Mononuclear cell (primary cell): ENCODE measurements around the gene MID1. TPM values are rescaled to one million over a fixed set of nuclear protein-coding genes. Genes with fewer than 3 reads are reported as not detected.
A peak's percentile ranks its signal among the peaks of the same experiment; 100 is the strongest.

Experiments used
- H3K27me3 ChIP-seq: 2 replicates; pipeline ENCODE4 v1.6.0; 2011; ENCODE audit warnings: low read length, control low read depth; ENCODE audit not compliant: insufficient read depth
- H3K4me1 ChIP-seq: 2 replicates; pipeline ENCODE4 v1.5.1; 2011; ENCODE audit warnings: mild to moderate bottlenecking, low read length, control low read depth; ENCODE audit not compliant: insufficient read depth
- H3K4me3 ChIP-seq: 2 replicates; pipeline ENCODE4 v1.5.1; 2011; ENCODE audit warnings: mild to moderate bottlenecking, low read length, moderate library complexity
- H3K9me3 ChIP-seq: 2 replicates; pipeline ENCODE4 v1.5.1; 2011; ENCODE audit warnings: low read depth, mild to moderate bottlenecking, control low read depth, low read length
- total RNA-seq: library from RNA; depleted of rRNA; stranded (reverse); fragments of >200 nt; gene quantifications from one replicate; pipeline ENCODE4 v1.2.3, GENCODE V29; 2012

The MID1 gene
- total RNA-seq, 1 donor: under 0.01 TPM

DNA sequence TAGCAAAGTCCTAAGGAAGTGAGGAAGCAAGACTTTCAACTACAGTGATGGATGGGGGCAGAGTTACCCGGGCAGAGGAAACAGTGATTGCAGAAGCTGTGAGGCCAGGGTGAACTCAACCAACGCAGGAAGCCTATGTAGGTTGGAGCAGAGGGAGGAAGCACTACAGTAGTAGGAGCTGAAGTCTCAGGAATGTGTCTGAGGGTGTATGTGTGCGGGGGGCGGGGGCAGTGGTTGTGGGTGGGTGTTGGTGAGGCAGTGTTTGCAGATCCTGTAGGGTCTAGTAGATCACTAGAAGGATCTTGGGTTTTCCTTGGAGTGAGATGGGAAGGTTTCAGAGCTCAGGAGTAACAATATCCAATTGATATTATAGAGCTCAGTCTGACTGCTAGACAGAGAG lies 9.9 kb upstream of the MID1 start:
- H3K4me1 ChIP-seq: no peaks in the 10 kb centered on the region
- no peaks in the 10 kb centered on the region for H3K9me3 ChIP-seq
- no peak overlapping the region for H3K4me3 ChIP-seq
- H3K27me3 ChIP-seq: no peaks in the 10 kb centered on the region

GRCh38 chrX:10629905-10630304 lies 9.5 kb upstream of the MID1 start:
- H3K4me3 ChIP-seq: no peak overlapping the region
- no peaks in the 10 kb centered on the region for H3K4me1 ChIP-seq
- H3K9me3 ChIP-seq: no peaks in the 10 kb centered on the region
- no peaks in the 10 kb centered on the region for H3K27me3 ChIP-seq

GRCh38 chrX:10628906-10629305 lies 8.5 kb upstream of the MID1 start:
- H3K4me1 ChIP-seq: no peaks in the 10 kb centered on the region

GRCh38 chrX:10622197-10622596 lies 1.8 kb upstream of the MID1 start:
- no peak overlapping the region for H3K4me3 ChIP-seq
- peaks cover 42% of the 10 kb centered on the region for H3K27me3 ChIP-seq
- H3K4me1 ChIP-seq: peaks cover 7% of the 10 kb centered on the region
- no peaks in the 10 kb centered on the region for H3K9me3 ChIP-seq

More at GRCh38 chrX:10628906-10629305, 8.5 kb upstream of the MID1 start:
- no peaks in the 10 kb centered on the region for H3K27me3 ChIP-seq
- H3K4me3 ChIP-seq: no peak overlapping the region
- no peaks in the 10 kb centered on the region for H3K9me3 ChIP-seq

GRCh38 chrX:10619425-10620046 lies 849 bp downstream of the MID1 start:
- Histone ChIP-seq H3K4me1 (peaks cover 7% of the 10 kb centered on the region), H3K27me3 (peaks cover 51% of the 10 kb centered on the region), H3K4me3 (peak overlapping the region; percentile 24), H3K9me3 (no peaks in the 10 kb centered on the region)

- Histone ChIP-seq H3K4me1 (peaks cover 7% of the 10 kb centered on the region), H3K4me3 (no peak overlapping the region), H3K9me3 (no peaks in the 10 kb centered on the region), H3K27me3 (peaks cover 51% of the 10 kb centered on the region)
These were observed 1.4 kb downstream of the MID1 start for GRCh38 chrX:10618961-10619360.

DNA sequence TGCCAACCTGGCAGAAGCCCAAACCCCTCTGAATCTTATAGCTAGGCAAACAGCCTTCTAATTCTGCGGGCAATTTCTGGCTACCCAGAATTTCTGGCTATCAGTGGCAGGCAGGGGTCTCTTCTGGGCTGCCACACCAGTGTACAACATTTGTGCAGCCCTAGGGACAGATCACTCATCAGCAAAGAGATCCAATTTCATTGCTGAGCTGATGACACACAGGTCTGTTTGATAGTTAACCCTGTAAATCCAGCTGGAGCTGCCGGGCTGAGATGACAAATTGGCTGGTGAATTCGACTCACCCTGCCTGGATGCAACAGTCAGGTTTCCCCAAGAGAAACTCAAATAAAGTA lies 2.4 kb downstream of the MID1 start:
- H3K9me3 ChIP-seq: no peaks in the 10 kb centered on the region
- peaks cover 51% of the 10 kb centered on the region for H3K27me3 ChIP-seq

DNA sequence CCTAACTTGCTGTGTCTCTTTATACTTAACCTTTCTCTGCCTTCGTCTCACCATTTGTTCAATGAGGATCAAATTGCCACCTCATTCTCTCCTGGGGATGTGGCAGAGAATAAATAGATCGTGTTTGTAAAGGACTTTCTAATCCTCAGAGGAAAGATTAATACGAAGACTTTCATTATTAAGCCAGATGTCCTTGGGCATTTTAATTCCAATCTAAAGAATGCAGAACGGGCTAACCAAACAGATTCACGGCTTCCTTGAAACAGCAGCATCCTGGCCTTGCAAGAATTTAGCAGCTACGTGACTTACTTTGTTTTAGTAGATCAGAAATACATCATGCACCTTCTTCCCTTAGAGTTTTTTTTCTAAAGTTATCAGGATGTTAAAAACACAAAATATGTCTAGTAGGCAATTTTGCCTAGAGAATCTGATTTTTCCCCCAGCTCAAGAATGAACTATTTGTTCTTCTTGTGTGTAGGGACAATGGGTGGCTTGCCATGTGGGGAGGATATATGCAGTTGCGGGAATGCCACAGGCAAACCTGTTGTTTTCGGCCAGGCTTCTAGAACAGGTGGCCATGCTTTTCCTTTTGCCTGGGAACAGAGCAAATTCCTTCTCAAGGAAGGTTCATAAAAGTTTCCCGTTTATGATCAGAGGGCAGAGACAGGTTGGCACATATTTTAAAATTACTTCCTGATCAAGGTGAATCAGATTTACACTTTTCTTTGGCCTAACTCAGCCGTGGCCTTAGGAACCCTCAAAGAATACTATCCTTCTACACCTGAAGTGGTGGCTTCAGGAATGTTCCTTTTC lies 3.0 kb downstream of the MID1 start:
- no peaks in the 10 kb centered on the region for H3K9me3 ChIP-seq
- no peak overlapping the region for H3K4me3 ChIP-seq
- peaks cover 7% of the 10 kb centered on the region for H3K4me1 ChIP-seq
- H3K27me3 ChIP-seq: peaks cover 51% of the 10 kb centered on the region

More for the DNA sequence above, 2.4 kb downstream of the MID1 start:
- Histone ChIP-seq H3K4me3 (no peak overlapping the region), H3K4me1 (peaks cover 7% of the 10 kb centered on the region)

GRCh38 chrX:10615931-10616774 lies 4.2 kb downstream of the MID1 start:
- H3K9me3 ChIP-seq: no peaks in the 10 kb centered on the region
- peaks cover 7% of the 10 kb centered on the region for H3K4me1 ChIP-seq
- H3K4me3 ChIP-seq: no peak overlapping the region
- peaks cover 42% of the 10 kb centered on the region for H3K27me3 ChIP-seq

DNA sequence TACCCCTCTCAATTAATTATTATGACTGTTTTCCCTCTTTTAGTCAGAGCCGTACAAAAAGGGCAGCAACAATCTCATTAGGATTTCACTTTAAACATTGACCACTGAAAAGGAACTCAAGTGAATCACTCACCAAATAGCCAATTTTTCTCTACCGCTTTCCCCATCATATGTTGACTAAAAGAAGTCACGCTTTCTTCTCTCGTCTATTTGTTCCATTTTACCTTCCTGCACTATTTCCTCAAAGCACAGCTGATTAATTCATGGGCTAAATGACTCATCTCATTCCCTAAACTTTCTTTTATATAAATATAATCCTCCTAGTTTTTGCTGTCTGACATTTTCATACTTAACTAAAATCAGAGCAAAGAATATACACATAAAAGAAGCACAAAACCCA lies 8.2 kb downstream of the MID1 start:
- no peaks in the 10 kb centered on the region for H3K4me1 ChIP-seq
- H3K9me3 ChIP-seq: no peaks in the 10 kb centered on the region
- H3K27me3 ChIP-seq: peaks cover 9% of the 10 kb centered on the region
- H3K4me3 ChIP-seq: no peak overlapping the region

DNA sequence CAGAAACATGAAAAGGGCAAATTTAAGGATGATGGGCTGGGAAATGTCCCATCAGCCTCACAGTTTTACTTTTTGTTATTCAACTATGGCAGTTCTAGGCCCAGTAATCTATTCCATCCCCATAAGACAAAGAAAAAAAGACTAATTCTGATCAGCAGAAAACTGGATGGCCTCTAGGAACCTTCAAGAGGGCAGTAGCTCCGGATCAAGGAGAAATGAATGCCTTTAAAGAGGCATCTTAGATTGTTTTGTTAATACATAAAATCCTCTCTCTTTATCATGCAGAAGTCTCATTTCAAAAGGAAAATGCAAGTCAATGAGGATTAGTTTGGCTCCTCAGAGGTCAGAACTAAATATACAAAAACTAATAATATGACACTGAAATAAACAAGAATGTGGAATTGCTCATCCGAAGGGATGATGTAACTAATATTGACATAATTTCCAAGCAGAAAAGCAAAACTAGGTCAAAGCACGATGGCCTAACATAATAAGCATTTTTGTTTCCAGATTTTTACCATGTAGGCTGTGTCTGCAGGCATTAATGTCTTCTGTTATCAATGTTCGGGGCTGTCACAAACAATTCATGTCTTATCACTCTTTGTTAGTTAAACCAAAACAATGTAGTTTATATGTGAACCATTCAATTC lies 8.8 kb downstream of the MID1 start:
- no peak overlapping the region for H3K4me3 ChIP-seq
- no peaks in the 10 kb centered on the region for H3K4me1 ChIP-seq
- H3K27me3 ChIP-seq: peaks cover 4% of the 10 kb centered on the region
- H3K9me3 ChIP-seq: no peaks in the 10 kb centered on the region

GRCh38 chrX:10608099-10608498 lies 12.3 kb downstream of the MID1 start:
- Histone ChIP-seq H3K4me3 (no peak overlapping the region), H3K4me1 (no peaks in the 10 kb centered on the region), H3K27me3 (no peaks in the 10 kb centered on the region), H3K9me3 (no peaks in the 10 kb centered on the region)

DNA sequence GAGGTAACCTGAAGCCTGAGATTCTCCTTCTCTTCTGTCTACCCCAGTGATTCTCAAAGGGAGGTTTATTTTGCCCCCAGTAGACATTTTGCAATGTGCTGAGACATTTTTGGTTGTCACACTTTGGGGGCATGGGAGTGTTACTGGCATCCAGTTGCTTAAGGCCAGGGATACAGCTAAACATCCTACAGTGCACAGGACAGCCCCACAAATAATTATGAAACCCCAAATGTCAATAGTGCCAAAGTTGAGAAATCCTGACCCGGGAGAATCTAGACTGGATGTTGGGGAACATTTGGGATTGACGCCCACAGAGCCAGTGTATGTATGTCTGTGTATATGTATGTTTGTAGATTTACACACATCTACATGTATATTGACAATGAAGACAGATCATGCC lies 13.2 kb downstream of the MID1 start:
- Histone ChIP-seq H3K9me3 (no peaks in the 10 kb centered on the region), H3K4me1 (no peaks in the 10 kb centered on the region), H3K4me3 (no peak overlapping the region)

GRCh38 chrX:10603612-10604011 lies 16.8 kb downstream of the MID1 start:
- Histone ChIP-seq H3K9me3 (no peaks in the 10 kb centered on the region), H3K4me1 (no peaks in the 10 kb centered on the region), H3K27me3 (no peaks in the 10 kb centered on the region), H3K4me3 (no peak overlapping the region)

More for the DNA sequence above, 13.2 kb downstream of the MID1 start:
- no peaks in the 10 kb centered on the region for H3K27me3 ChIP-seq

GRCh38 chrX:10602646-10603045 lies 17.7 kb downstream of the MID1 start:
- Histone ChIP-seq H3K4me3 (no peak overlapping the region), H3K4me1 (no peaks in the 10 kb centered on the region), H3K27me3 (no peaks in the 10 kb centered on the region), H3K9me3 (no peaks in the 10 kb centered on the region)
